ENCODE data around the gene RNF150. TPM values are rescaled to one million over a fixed set of nuclear protein-coding genes. Genes with fewer than 3 reads are reported as not detected.

The RNF150 gene
- total RNA-seq, 1 experiment from 2014 or later, result 0.14 TPM

DNA sequence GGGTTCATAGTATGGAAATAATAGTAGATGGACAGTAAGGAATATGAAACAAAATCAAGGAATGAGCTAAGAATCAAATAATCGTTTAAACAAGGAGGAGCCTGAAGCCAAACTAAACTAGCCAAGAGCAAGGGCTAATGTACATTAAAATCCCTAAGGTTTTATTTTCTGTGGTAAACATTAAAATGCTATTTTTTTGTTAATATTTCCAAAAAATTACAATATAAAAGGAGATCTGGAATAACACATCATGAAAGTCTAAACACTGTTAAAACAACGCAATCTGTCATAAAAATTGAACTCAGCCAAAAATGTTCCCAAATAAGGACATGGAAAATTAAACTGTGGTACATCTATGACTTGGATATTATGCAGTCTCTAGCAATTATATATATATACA, 188.2 kb downstream of the RNF150 start:
- POLR2A ChIA-PET, result no interaction called here
- no TSS peak for BruUV-seq (replicated peaks)

DNA sequence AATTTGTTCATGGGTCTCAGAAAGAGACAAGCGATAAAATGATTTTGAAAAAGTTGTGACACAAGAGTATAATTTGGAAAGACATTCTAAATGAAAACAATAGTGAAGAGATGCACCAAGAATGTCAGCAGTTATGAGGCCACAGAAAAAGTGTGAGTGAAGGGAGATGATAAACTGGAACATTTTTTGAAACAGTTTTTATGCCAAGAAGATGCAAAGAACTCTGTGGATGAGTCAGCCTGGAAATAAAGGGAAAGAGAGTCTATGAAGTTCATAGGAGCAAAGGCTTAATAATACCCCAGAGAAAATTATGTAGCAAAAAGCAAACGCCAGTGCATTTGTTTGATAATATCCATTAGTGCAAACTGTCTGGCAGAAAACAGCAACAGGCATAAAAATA, 188.7 kb downstream of the RNF150 start:
- no peak overlapping the region for H3K4me3 Mint-ChIP-seq (ENCODE audit: unreplicated experiment)
- peaks cover 8% of the 10 kb centered on the region for H3K27me3 Mint-ChIP-seq (ENCODE audit: insufficient read depth, unreplicated experiment)
- no peaks in the 10 kb centered on the region for H3K36me3 Mint-ChIP-seq (ENCODE audit: insufficient read depth, unreplicated experiment)
- ChIA-PET POLR2A (no interaction called here), CTCF (no interaction called here)
- H3K4me3 ChIP-seq (ENCODE audit: low read depth, low read length), result no peak overlapping the region
- no peaks in the 10 kb centered on the region for H3K4me1 ChIP-seq
- H3K9me3 Mint-ChIP-seq (ENCODE audit: unreplicated experiment), result no peaks in the 10 kb centered on the region
- intact Hi-C loops (cut with micrococcal nuclease; ENCODE audit: unreplicated experiment), result no loop called here
- no peak overlapping the region for H3K27ac Mint-ChIP-seq (ENCODE audit: unreplicated experiment)
- H3K9me3 ChIP-seq, result no peaks in the 10 kb centered on the region
- TF ChIP-seq, protein P1, sequence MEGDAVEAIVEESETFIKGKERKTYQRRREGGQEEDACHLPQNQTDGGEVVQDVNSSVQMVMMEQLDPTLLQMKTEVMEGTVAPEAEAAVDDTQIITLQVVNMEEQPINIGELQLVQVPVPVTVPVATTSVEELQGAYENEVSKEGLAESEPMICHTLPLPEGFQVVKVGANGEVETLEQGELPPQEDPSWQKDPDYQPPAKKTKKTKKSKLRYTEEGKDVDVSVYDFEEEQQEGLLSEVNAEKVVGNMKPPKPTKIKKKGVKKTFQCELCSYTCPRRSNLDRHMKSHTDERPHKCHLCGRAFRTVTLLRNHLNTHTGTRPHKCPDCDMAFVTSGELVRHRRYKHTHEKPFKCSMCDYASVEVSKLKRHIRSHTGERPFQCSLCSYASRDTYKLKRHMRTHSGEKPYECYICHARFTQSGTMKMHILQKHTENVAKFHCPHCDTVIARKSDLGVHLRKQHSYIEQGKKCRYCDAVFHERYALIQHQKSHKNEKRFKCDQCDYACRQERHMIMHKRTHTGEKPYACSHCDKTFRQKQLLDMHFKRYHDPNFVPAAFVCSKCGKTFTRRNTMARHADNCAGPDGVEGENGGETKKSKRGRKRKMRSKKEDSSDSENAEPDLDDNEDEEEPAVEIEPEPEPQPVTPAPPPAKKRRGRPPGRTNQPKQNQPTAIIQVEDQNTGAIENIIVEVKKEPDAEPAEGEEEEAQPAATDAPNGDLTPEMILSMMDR (IDR thresholded peaks at IDR 0.05; ENCODE audit: insufficient read depth in 1 of 2, low read depth in 1 of 2, low read length in 1 of 2, severe bottlenecking in 1 of 2, unreplicated experiment in 1 of 2), result no peak
- H3K36me3 ChIP-seq (ENCODE audit: control insufficient read depth, insufficient read depth, low read length), result no peaks in the 10 kb centered on the region
- H3K27me3 ChIP-seq (replicated peaks; ENCODE audit: control insufficient read depth, insufficient read depth, low read length), result no peaks in the 10 kb centered on the region
- no TSS peak for BruUV-seq (replicated peaks)
- no peak for DNase-seq
- H3K4me1 Mint-ChIP-seq (ENCODE audit: low read depth, unreplicated experiment), result no peaks in the 10 kb centered on the region

More for the DNA sequence above, 188.2 kb downstream of the RNF150 start:
- Mint-ChIP-seq H3K27ac (ENCODE audit: unreplicated experiment) (no peak overlapping the region), H3K9me3 (ENCODE audit: unreplicated experiment) (no peaks in the 10 kb centered on the region), H3K36me3 (ENCODE audit: insufficient read depth, unreplicated experiment) (no peaks in the 10 kb centered on the region), H3K4me3 (ENCODE audit: unreplicated experiment) (no peak overlapping the region), H3K4me1 (ENCODE audit: low read depth, unreplicated experiment) (no peaks in the 10 kb centered on the region), H3K27me3 (ENCODE audit: insufficient read depth, unreplicated experiment) (peaks cover 8% of the 10 kb centered on the region)
- TF ChIP-seq, protein P1 (IDR thresholded peaks at IDR 0.05; ENCODE audit: insufficient read depth in 1 of 2, low read depth in 1 of 2, low read length in 1 of 2, severe bottlenecking in 1 of 2, unreplicated experiment in 1 of 2), result no peak
- H3K4me1 ChIP-seq, result no peaks in the 10 kb centered on the region
- H3K4me3 ChIP-seq (ENCODE audit: low read depth, low read length), result no peak overlapping the region
- H3K27me3 ChIP-seq (replicated peaks; ENCODE audit: control insufficient read depth, insufficient read depth, low read length), result no peaks in the 10 kb centered on the region
- CTCF ChIA-PET, result no interaction called here
- intact Hi-C loops (cut with micrococcal nuclease; ENCODE audit: unreplicated experiment), result no loop called here
- DNase-seq, result no peak
- H3K36me3 ChIP-seq (ENCODE audit: control insufficient read depth, insufficient read depth, low read length), result no peaks in the 10 kb centered on the region
- H3K9me3 ChIP-seq, result no peaks in the 10 kb centered on the region

DNA sequence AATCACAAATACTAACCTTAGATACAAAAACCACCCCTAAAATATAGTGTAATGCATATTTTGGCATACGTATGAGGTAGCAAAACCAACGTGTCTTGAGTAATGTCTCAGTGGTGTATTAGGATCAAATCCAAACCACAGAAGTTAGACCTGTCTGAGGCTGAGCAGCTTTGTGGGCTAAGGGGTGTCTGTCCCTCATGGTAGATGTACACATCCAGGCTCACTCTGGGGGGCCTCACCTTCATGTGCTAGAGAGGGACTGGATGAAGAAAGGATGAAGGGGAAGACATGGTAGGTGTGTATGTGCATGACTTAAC, 189.1 kb downstream of the RNF150 start:
- Mint-ChIP-seq H3K4me3 (ENCODE audit: unreplicated experiment) (no peak overlapping the region), H3K27me3 (ENCODE audit: insufficient read depth, unreplicated experiment) (peaks cover 6% of the 10 kb centered on the region), H3K36me3 (ENCODE audit: insufficient read depth, unreplicated experiment) (no peaks in the 10 kb centered on the region), H3K9me3 (ENCODE audit: unreplicated experiment) (no peaks in the 10 kb centered on the region), H3K27ac (ENCODE audit: unreplicated experiment) (no peak overlapping the region), H3K4me1 (ENCODE audit: low read depth, unreplicated experiment) (no peaks in the 10 kb centered on the region)
- intact Hi-C loops (cut with micrococcal nuclease; ENCODE audit: unreplicated experiment), result no loop called here
- DNase-seq, result no peak
- POLR2A ChIA-PET, result no interaction called here
- CTCF ChIA-PET, result no interaction called here
- BruUV-seq (replicated peaks), result no TSS peak
- H3K4me3 ChIP-seq (ENCODE audit: low read depth, low read length), result no peak overlapping the region
- H3K36me3 ChIP-seq (ENCODE audit: control insufficient read depth, insufficient read depth, low read length), result no peaks in the 10 kb centered on the region
- TF ChIP-seq, protein P1 (IDR thresholded peaks at IDR 0.05; ENCODE audit: insufficient read depth in 1 of 2, low read depth in 1 of 2, low read length in 1 of 2, severe bottlenecking in 1 of 2, unreplicated experiment in 1 of 2), result no peak
- no peaks in the 10 kb centered on the region for H3K9me3 ChIP-seq
- no peaks in the 10 kb centered on the region for H3K27me3 ChIP-seq (replicated peaks; ENCODE audit: control insufficient read depth, insufficient read depth, low read length)
- no peaks in the 10 kb centered on the region for H3K4me1 ChIP-seq

Measured in Caco-2 (cell line).